ENCODE data around the gene SAV1.

- TF ChIP-seq POLR2AphosphoS5 (IDR thresholded peaks at IDR 0.05) (no peak), POLR2A (IDR thresholded peaks at IDR 0.05) (no peak), CTCF (IDR thresholded peaks at IDR 0.05) (no peak)
Measured at GRCh38 chr14:50631408-50631821, 36.7 kb downstream of the SAV1 start.

Data from stomach (tissue), 4 donors.